ENCODE data around the gene PPP1R14B.
"Not testable (repeated sequence)": the region's sequence is repeated elsewhere in the genome, so short reads cannot be mapped to it uniquely, and the experiment has no call there.

The PPP1R14B gene

DNA sequence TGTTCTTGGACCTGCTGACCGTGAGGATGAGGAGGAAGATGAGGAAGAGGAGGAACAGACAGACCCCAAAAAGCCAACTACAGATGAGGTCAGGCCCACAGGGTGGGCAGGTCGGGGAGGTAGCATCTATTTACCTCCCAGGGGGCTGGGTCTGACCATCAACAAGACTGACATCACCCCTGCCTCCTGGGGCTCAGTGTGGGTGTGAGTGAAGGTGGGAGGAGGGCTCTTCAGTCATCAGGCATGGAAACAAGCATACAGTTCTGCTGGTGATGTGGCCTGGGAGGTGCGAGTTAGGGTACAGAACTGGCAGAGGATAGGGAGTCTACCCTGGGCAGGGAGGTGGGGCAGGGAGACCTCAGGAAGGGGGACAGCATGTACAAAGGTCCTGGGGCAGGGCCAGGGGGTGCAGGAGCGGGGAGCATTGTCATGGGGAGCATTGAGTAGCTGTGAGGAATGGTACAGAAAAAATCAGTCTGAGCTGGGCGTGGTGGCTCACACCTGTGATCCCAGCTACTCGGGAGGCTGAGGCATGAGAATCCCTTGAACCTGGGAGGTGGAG is 13.5 kb upstream of the PPP1R14B start:
- DNase-seq = no peak

DNA sequence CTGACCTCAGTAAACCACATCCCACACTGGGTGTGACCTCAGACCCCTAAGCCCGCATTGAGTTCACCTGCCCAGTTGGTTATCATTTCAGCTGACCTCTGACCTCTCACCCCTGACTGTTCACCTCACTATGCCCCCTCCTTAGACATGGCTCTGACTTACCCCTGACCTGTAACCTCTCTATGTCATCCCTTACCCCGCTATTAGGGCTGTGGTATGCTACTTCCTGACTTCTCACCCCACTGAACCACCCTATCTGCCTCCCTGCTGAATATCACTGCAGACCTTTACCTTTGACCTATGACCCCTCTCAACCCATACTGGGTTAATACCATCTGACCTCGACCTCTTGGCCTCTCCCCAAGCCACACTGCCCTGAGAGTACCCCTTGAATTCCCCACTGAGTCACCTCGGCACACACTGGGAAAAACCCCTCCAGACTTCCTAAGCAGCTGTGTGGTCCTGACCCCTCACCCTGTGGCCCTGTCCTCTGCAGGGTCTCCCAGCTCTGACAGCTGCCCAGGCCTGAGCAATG is 12.9 kb upstream of the PPP1R14B start:
- DNase-seq = no peak

DNA sequence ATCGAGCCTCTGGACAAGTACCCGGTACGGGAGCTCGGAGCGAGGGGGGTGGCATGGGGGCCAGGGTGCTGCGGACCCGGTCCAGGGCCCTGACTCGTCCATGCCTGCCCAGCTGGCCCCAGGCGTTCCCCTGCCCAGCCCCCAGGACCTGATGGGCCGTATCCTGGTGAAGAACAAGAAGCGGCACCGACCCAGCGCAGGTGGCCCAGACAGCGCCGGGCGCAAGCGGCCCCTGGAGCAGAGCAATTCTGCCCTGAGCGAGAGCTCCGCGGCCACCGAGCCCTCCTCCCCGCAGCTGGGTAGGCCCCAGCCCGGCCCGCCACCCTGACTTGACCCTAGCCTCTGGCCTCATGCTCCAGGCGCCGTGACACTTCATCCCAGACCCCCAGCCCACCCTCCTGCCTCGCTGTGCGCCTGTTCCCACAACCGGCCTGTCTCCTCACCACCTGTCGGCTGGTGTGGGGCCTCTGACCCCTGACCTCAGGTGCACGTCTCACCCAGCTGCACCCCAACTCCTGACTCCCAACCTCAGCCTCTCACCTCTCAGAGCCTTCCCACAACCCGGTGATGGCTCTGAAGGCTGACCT is 12.3 kb upstream of the PPP1R14B start:
- no peak for DNase-seq

DNA sequence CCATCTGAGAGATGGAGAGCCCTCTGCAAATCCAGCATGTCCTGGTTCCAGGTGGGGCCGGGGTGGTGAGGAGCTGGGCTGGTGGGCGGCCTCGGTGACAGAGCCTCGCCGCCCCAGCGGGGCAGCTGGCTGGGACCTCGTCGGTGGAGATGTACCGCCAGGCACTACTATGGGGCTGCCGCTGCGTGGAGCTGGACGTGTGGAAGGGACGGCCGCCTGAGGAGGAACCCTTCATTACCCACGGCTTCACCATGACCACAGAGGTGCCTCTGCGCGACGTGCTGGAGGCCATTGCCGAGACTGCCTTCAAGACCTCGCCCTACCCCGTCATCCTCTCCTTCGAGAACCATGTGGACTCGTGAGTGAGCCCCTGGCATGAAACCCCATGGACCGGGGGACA is 11.6 kb upstream of the PPP1R14B start:
- no peak for DNase-seq

DNA sequence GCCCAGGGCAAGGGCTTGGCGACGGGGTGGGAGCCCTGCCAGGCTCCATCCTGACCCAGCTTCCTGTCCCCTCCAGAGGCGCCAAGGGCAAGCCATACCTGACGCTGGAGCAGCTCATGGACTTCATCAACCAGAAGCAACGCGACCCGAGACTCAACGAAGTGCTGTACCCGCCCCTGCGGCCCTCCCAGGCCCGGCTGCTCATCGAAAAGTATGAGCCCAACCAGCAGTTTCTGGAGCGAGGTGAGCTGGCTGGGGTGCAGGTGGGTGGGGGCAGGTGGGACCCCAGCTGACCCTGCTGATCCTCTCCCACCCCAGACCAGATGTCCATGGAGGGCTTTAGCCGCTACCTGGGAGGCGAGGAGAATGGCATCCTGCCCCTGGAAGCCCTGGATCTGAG is 9.6 kb upstream of the PPP1R14B start:
- DNase-seq = no peak

DNA sequence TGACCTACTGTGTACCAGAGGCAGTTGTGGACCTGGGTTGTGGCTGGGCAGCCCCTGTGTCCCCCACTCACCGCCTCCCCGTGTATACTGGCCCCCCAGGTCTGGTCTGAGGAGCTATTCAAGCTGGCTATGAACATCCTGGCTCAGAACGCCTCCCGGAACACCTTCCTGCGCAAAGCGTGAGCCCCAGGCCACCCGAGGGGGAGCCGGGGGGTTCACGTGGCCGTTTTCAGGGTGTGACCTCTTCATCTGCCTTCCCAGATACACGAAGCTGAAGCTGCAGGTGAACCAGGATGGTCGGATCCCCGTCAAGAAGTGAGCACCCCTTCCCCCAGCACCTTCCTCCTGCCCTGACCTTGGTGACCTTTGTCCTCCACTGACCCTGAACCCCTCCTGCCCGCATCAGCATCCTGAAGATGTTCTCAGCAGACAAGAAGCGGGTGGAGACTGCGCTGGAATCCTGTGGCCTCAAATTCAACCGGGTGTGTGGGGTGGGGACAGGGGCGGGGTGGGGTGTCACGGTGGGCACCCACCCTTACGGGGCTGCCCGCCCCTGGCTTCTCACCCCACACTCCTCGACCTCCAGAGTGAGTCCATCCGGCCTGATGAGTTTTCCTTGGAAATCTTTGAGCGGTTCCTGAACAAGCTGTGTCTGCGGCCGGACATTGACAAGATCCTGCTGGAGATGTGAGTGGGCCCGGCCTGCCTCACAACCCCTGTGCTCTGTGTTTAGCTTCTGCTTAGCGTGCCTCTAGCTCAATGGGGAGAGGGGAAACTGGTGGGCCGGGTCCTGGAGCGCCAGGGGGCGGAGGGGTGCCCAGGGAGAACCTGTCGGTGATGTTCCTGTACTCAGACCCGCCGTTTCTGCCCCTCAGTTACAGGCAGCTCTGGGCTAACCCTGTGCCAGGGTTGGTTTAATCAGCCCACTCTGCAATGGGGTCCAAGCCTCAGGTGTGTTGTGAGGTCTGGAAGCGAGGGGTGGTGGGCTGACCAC is 8.7 kb upstream of the PPP1R14B start:
- no peak for DNase-seq

- no peak for DNase-seq
Measured at GRCh38 chr11:64254326-64254725, 7.6 kb upstream of the PPP1R14B start.

GRCh38 chr11:64253481-64253880 is 6.7 kb upstream of the PPP1R14B start:
- DNase-seq = no peak

- DNase-seq = no peak
Measured at GRCh38 chr11:64253043-64253442, 6.3 kb upstream of the PPP1R14B start.

DNA sequence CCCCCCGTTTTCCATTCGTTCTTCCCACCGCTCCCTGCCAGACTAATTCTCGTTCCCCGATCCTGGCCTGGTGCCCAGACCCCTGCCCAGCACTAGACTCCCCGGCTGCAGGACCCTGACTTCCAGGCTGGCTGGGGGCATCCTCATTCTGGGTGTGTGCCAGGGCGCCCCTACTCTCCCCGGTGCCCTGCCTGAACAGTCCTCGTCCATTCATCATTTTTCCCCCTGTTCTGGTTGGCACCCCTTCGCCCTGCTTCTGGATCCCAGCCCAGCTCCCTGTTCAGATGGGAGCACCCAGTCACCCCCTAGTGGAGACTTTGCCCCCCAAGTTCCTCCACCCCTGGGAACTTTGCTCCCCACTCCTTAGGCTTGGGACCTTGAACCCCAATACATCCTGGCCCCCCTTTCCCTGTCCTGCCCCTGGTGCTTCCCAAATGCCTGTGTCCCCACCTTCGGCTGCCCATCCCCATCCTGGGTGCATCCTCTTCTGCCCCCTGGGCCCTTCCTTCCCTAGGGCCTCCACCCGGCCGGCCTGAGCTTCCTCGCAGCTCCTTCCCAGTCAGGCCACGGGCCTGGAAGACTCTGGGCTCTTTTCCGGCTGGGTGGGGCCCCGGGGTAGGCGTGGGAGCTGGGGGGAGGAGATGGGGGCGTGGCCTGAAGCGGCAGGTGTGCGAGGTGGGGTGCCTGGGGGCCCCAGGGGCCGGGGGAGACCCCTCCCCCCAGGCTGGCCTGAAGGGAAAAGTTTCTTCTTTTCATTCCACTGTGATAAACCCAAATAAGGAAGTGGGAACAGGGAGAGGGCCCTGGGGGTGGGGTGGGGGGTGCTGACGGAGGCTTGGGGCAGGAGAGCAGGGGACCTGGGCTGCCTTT is 5.5 kb upstream of the PPP1R14B start:
- no peak for DNase-seq

DNA sequence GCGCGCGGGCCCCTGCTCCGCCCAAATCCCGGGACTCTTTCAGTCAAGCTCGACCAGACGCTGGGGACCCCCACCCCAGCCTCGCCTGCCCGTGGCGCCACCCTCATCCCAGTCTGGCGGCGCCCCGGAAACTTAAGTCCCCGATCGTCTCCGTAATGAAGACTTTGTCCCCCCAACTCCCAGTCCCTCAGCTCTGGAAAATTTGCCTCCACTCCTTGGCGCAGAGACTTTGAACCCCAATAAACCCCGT is 4.9 kb upstream of the PPP1R14B start:
- no peak for DNase-seq

DNA sequence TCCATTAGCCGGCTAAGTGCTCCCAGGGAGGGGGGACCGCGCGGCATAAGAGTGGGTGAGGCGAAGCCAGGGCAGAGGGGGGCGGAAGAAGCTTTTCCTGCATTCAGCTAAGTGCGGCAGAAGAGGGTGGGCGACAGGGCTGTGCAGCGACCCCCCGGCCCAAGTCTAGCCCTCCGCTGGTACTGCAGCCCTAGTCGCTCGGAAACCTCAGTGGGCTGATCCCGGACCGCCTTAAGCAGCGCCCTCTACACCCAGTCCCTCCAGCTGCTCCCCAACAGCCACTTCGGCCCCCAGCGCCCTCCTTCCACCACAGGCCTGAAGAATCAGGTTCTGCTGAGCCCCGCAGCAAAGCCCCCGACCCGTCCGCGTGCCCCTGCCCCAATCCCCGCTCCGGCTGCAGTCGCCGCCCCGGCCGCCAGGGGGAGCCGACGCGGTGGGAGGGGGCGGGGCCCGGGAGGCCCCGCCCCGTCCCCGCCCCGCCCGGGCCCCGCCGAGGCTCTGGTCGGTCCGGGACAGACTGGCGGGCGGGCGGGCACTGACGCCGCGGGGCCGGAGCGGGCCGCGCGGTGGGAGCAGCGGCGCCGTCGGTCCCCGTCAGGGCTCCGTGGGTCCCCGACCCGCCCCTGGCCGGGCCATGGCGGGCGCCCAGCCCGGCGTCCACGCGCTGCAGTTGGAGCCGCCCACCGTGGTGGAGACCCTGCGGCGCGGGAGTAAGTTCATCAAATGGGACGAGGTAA is 4.4 kb upstream of the PPP1R14B start, which contains the start of gene PLCB3:
TSS of gene PLCB3 (plus strand) at position 515 of the 737 bp plus-strand sequence. CDS start at position 635, 120 bp downstream.
- no peak for DNase-seq

GRCh38 chr11:64250415-64251015 is 3.8 kb upstream of the PPP1R14B start:
- DNase-seq = no peak

- DNase-seq = no peak
Measured at GRCh38 chr11:64249563-64250414, 3.0 kb upstream of the PPP1R14B start.

DNA sequence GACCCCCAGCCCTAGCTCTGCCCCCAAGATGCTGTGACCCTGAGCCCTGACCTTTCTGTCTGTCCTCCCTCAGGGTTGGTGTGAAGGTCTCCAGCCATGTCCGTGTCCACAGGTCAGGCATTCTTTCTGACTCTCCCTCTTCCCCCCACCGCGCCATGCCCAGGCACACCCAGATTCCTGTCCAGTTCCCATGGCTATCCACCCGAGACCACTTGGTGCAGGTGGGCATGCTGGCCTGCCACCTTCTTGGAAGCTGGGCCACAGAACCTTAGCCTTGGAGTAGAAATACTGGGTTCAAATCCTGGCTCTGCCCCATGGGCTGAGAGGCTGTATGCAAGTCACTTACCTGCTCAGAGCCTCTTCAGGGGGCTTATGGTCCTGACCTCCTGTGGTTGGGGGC is 2.3 kb upstream of the PPP1R14B start:
- DNase-seq = no peak

- no peak for DNase-seq
Measured at GRCh38 chr11:64248578-64248977, 1.8 kb upstream of the PPP1R14B start.

- DNase-seq = no peak
Measured at GRCh38 chr11:64247729-64248531, 1.2 kb upstream of the PPP1R14B start.

DNA sequence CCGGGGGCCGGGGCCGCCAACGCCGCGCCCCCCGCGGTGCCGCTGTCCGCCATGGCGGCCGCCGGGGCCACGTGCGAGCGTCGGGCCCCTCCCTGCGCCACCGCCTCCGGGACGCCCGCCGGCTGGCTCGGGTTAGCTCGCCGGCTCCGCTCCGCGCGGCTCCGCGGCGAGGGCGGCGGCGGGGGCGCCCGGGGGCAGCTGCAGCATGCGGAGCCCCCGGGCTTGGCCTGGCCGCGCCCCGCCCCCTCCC is 197 bp downstream of the PPP1R14B start:
- DNase-seq = not testable (repeated sequence)

- no peak for DNase-seq
Measured at GRCh38 chr11:64245797-64246620, 734 bp downstream of the PPP1R14B start.

Data from DMS 273 treated with DMSO at 0.1 percent for 48 hours (cell line).